ENCODE measurements around the gene RNASET2. TPM values are rescaled to one million over a fixed set of nuclear protein-coding genes. Genes with fewer than 3 reads are reported as not detected.

Gene RNASET2
- total and polyA plus RNA-seq, 4 donors = 17.7 to 37.2 (median 25.0) TPM

- Histone ChIP-seq H3K36me3 (ENCODE audit: control insufficient read depth in 4 of 4, insufficient read depth in 3 of 4, low read depth in 1 of 4, low read length in 3 of 4) (no peaks in the 10 kb centered on the region), H3K27me3 (ENCODE audit: control insufficient read depth in 4 of 4, insufficient read depth in 4 of 4, low read length in 3 of 4) (no peaks in the 10 kb centered on the region), H3K4me3 (ENCODE audit: low read depth in 1 of 3, low read length in 3 of 3) (no peak overlapping the region), H3K9me3 (ENCODE audit: control insufficient read depth in 4 of 4, low read length in 3 of 4) (no peaks in the 10 kb centered on the region), H3K27ac (ENCODE audit: low read depth in 1 of 2, low read length in 2 of 2) (no peak overlapping the region), H3K9ac (ENCODE audit: low read depth in 1 of 2, low read length in 2 of 2) (no peak overlapping the region), H3K4me1 (ENCODE audit: control insufficient read depth in 4 of 4, insufficient read depth in 4 of 4, low read length in 3 of 4) (peaks cover 0 to 3% (median 1%) of the 10 kb centered on the region in 4 donors)
- no peak for DNase-seq (ENCODE audit: low spot score)
- WGBS = 92% methylated on average over 3 of the region's 3 CpGs
- no peak for TF ChIP-seq FOXA1 (IDR thresholded peaks at IDR 0.05)
- TF ChIP-seq SP1 (IDR thresholded peaks at IDR 0.05) = no peak
- no peak for TF ChIP-seq FOXA2 (IDR thresholded peaks at IDR 0.05)
- no peak for TF ChIP-seq TAF1 (conservative IDR thresholded peaks at IDR 0.05)
- no peak for TF ChIP-seq MAX (IDR thresholded peaks at IDR 0.05)
- no peak for TF ChIP-seq HNF4A (conservative IDR thresholded peaks at IDR 0.05)
Observed at GRCh38 chr6:166987930-166988329, 31.6 kb upstream of the RNASET2 start.

- Histone ChIP-seq H3K4me3 (ENCODE audit: low read depth in 1 of 3, low read length in 3 of 3) (no peak overlapping the region), H3K4me1 (ENCODE audit: control insufficient read depth in 4 of 4, insufficient read depth in 4 of 4, low read length in 3 of 4) (peaks cover 0 to 3% (median 1%) of the 10 kb centered on the region in 4 donors), H3K27me3 (ENCODE audit: control insufficient read depth in 4 of 4, insufficient read depth in 4 of 4, low read length in 3 of 4) (no peaks in the 10 kb centered on the region), H3K36me3 (ENCODE audit: control insufficient read depth in 4 of 4, insufficient read depth in 3 of 4, low read depth in 1 of 4, low read length in 3 of 4) (no peaks in the 10 kb centered on the region), H3K9ac (ENCODE audit: low read depth in 1 of 2, low read length in 2 of 2) (no peak overlapping the region), H3K9me3 (ENCODE audit: control insufficient read depth in 4 of 4, low read length in 3 of 4) (no peaks in the 10 kb centered on the region), H3K27ac (ENCODE audit: low read depth in 1 of 2, low read length in 2 of 2) (no peak overlapping the region)
- 75% methylated on average over 6 of the region's 6 CpGs for WGBS
- no peak for DNase-seq (ENCODE audit: low spot score)
- TF ChIP-seq CTCF (IDR thresholded peaks at IDR 0.05; ENCODE audit: low read depth, low read length, missing input control) (no peak), YY1 (IDR thresholded peaks at IDR 0.05) (no peak), TAF1 (conservative IDR thresholded peaks at IDR 0.05) (no peak), JUND (IDR thresholded peaks at IDR 0.05) (no peak), RAD21 (IDR thresholded peaks at IDR 0.05) (no peak), EGR1 (IDR thresholded peaks at IDR 0.05; ENCODE audit: low read depth in 2 of 2) (no peak), MAX (IDR thresholded peaks at IDR 0.05) (no peak), RXRA (IDR thresholded peaks at IDR 0.05) (no peak), ATF3 (IDR thresholded peaks at IDR 0.05) (no peak), FOXA2 (IDR thresholded peaks at IDR 0.05) (no peak), ZBTB33 (IDR thresholded peaks at IDR 0.05) (no peak), GABPA (IDR thresholded peaks at IDR 0.05 in 1 of 2, conservative IDR thresholded peaks at IDR 0.05 in 1 of 2) (no peak), NR2F2 (IDR thresholded peaks at IDR 0.05) (no peak), HNF4A (conservative IDR thresholded peaks at IDR 0.05) (no peak)
Observed at GRCh38 chr6:166987448-166987847, 31.1 kb upstream of the RNASET2 start.

Data from liver (tissue), 9 donors.